ENCODE measurements around the gene TCAP.

The TCAP gene

GRCh38 chr17:39664581-39665561 lies at the start of gene TCAP:
Gene TCAP (plus strand): TSS chr17:39665349. CDS start chr17:39665360, 11 bp downstream.
- DNase-seq = no peak

- no peak for DNase-seq
These were observed 49.7 kb upstream of the TCAP start for GRCh38 chr17:39615434-39615833.

- no peak for DNase-seq
These were observed 48.1 kb upstream of the TCAP start for GRCh38 chr17:39617100-39617445.

- DNase-seq = peak in 3 of 4 experiments; percentile 34 to 52 (median 40)
These were observed 47.5 kb upstream of the TCAP start for GRCh38 chr17:39617446-39618245.

GRCh38 chr17:39618246-39618913 lies 46.8 kb upstream of the TCAP start:
- no peak for DNase-seq

GRCh38 chr17:39618956-39619785 lies 46.0 kb upstream of the TCAP start:
- DNase-seq = no peak

GRCh38 chr17:39619786-39620101 lies 45.4 kb upstream of the TCAP start:
- DNase-seq = no peak

GRCh38 chr17:39621523-39622379 lies 43.4 kb upstream of the TCAP start:
- peak; percentile 65 to 89 (median 68) for DNase-seq

- peak in 1 of 4 experiments; percentile 24 for DNase-seq
These were observed 42.7 kb upstream of the TCAP start for GRCh38 chr17:39622380-39623006.

- peak; percentile 69 to 81 (median 72) for DNase-seq
These were observed 41.7 kb upstream of the TCAP start for GRCh38 chr17:39623356-39623950.

- DNase-seq = no peak
These were observed 40.8 kb upstream of the TCAP start for GRCh38 chr17:39624313-39624712.

- DNase-seq = no peak
These were observed 39.9 kb upstream of the TCAP start for GRCh38 chr17:39625198-39625785.

- DNase-seq = no peak
These were observed 38.7 kb upstream of the TCAP start, which contains the start of gene PPP1R1B for GRCh38 chr17:39626171-39627046. Gene PPP1R1B (plus strand): TSS chr17:39626952. CDS start chr17:39627393, 441 bp downstream.

GRCh38 chr17:39627047-39627711 lies 38.0 kb upstream of the TCAP start:
- DNase-seq = no peak

- DNase-seq = no peak
These were observed 37.2 kb upstream of the TCAP start for GRCh38 chr17:39627712-39628516.

- DNase-seq = no peak
These were observed 36.3 kb upstream of the TCAP start for GRCh38 chr17:39628655-39629493.

Data from activated CD4-positive, CD25-positive, alpha-beta regulatory T cell (primary cell).